HG02642 (cell line): ENCODE results near the gene OVCA2.

Experiments used
- ATAC-seq: cut with Tn5 transposase; IDR thresholded peaks from one replicate; pipeline ENCODE4 v1.9.1; 2021; ENCODE audit warnings: mild to moderate bottlenecking; ENCODE audit not compliant: unreplicated experiment, poor library complexity

Gene OVCA2

GRCh38 chr17:2029911-2030778, 11.7 kb upstream of the OVCA2 start, which contains the start of gene DPH1:
TSS of gene DPH1 (plus strand) at chr17:2030153. CDS start at chr17:2030170, 17 bp downstream.
- peak; percentile 79 for ATAC-seq

GRCh38 chr17:2030779-2031163, 11.1 kb upstream of the OVCA2 start:
- peak; percentile 17 for ATAC-seq

DNA sequence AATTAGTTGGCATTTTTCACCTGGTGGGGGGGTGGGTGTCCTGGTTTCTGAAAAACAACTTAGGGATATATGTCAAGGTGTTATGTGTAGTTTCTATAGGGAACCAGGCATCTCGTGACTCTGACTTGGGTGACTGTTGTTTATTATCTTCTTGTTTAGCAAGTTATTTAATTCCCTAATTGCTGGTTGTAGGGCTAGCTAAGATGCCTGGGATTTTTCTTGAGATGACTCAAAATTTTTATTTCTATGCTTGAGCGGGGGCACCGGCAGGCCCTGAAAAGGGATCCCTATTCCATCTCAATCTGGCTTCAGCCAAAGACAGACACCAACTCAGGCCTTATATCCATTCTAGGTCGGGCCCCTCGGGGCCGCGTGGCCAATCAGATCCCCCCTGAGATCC, 8.7 kb upstream of the OVCA2 start:
- ATAC-seq = no peak

DNA sequence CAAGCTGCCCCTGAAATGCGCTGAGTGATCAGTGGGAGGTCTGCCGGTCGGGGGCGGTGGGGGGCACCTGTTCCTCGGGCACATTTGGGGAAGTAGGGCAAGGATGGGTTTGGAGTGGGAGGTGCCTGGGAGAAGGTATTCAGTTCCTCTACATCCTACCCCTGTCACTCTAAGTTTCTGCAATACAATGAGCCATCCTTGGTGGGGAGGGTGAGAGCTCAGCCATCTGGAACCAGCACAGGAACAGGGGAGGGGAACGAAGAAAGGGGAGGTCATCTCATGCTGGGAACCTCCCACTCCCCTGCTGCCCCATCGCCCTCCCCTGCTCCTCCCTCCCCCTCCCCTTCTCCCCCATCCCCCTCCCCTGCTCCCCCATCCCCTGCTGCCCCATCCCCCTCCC, 7.7 kb upstream of the OVCA2 start:
- ATAC-seq = no peak

- ATAC-seq = no peak
These were observed 6.8 kb upstream of the OVCA2 start for GRCh38 chr17:2034806-2035540.

DNA sequence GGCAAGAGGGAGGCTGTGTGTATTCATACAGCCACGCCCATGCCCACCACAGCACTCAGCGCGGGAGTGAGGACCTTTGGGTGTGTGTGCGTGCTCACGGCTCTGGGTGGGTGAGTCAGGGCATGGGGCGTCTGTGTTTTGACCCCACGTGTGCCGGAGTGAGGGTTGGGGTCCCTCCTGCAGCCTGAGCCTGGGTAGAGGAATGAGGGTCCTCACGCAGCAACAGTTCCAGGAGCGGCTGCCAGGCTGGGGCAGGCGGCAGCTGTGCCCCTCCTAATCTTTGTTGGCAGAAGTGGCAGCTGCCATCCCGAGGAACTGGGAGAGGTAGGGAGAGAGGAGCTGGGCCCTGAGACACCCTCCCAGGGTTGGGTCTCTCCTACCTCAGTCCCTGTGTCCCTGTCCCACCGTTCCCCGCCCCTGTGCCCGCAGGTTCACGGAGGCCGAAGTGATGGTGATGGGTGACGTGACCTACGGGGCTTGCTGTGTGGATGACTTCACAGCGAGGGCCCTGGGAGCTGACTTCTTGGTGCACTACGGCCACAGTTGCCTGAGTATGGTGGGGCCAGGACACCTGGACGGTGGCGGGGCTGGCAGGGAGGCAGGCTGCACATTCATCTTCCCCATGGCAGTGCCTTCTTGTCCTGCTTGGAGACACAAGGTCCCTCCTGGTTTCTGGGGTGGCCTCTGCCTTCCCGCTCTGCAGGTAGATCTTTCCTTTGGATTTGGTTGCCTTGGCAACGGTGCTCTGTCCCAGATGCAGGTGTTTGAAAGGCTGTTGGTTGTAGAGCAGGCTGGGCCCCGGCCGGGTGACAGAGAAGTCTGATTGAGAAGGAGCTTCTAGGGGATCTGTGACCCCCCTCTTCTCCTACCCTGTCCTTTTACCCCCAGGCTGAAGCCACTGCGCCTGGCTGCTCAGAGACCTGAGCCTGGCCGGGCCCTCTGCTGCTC, 6.0 kb upstream of the OVCA2 start:
- no peak for ATAC-seq

DNA sequence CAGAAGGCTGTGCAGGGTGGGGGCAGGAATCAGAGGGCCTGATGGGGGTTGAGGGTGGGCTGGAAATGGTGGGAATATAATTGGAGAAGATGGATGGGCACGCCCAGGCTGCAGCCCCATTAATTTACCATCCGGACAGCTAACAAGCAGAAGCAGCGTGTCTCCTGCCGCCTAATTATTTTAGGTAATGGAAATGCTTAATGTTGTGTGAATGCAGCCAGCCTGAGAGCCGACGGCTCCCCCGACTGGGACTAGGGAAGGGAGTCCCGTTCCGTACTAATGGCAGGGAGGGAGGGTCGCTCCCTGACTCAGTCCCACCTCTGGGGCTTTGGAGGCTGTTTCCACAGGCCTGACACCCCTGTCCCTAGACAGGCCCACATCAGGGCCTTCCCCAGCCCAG, 4.7 kb upstream of the OVCA2 start:
- no peak for ATAC-seq

DNA sequence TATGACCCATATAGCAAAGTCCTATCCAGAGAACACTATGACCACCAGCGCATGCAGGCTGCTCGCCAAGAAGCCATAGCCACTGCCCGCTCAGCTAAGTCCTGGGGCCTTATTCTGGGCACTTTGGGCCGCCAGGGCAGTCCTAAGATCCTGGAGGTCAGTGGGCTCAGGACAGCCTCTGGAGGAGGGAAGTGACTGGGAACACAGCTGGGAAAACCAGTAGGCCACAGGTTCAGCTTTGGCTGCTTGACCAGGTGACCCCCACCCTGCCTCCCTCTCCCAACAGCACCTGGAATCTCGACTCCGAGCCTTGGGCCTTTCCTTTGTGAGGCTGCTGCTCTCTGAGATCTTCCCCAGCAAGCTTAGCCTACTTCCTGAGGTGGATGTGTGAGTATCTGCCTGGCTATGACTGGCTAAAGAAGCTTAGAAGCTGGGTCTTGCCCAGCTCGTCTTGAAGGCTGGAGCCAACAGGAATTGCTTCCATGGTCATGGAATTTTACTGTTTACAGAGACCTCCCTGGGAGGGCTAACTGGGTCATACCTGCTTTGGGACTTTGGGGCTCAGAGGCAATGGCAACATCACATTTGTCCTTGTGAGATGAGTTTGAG, 1.5 kb upstream of the OVCA2 start:
- no peak for ATAC-seq

DNA sequence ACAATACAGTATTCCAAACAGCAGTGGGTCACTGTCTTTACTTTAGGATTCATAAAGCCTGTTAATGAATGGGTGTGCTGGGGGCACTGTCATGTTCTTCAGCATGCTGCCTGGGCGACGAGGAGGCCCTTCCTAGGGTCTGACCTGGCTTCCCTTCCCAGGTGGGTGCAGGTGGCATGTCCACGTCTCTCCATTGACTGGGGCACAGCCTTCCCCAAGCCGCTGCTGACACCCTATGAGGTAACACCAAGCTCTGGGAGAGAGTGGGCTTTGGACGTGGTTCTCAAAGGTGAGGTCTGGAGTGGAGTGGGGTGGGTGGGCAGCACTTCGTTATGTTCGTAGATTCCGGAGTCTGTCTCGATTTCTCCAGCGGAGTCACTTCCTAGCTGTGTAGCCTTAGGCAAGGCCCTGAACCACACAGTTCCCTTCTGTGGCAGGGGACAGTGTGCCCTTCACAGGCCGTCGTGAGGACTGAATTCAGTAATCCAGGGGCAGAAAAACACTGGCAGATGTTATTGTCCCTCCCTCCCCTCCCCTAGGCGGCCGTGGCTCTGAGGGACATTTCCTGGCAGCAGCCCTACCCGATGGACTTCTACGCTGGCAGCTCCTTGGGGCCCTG, 771 bp upstream of the OVCA2 start:
- ATAC-seq = no peak

DNA sequence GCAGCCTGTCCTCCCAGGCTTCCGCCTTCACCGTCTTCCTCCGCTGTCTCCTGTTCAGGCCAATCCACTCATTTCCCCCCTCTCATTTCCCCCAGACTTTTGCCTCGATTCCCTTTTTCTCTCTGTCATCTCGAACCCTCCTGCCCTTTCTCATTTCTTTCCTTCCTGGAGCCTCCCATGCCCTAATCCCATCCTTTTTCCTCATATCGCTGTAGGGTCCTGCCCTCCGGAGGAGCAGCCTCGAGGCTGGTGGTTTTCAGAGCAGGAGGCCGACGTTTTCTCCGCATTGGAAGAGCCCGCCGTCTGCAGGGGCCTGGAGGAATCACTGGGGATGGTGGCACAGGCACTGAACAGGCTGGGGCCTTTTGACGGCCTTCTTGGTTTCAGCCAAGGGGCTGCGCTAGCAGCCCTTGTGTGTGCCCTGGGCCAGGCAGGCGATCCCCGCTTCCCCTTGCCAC, 597 bp downstream of the OVCA2 start:
- ATAC-seq = no peak

DNA sequence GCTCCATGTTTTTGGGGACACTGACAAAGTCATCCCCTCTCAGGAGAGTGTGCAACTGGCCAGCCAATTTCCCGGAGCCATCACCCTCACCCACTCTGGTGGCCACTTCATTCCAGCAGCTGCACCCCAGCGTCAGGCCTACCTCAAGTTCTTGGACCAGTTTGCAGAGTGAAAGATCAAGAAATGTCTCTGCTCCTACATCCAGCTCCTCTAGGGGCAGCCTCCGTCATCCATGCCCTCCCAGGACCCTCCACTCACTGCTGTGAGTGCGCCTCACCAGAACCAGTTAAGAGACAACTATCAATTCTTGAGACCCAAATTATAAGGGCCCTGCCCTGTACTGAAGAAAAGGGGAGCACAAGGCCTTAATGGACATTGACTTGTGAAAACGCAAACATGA, 1.1 kb downstream of the OVCA2 start:
- no peak for ATAC-seq

DNA sequence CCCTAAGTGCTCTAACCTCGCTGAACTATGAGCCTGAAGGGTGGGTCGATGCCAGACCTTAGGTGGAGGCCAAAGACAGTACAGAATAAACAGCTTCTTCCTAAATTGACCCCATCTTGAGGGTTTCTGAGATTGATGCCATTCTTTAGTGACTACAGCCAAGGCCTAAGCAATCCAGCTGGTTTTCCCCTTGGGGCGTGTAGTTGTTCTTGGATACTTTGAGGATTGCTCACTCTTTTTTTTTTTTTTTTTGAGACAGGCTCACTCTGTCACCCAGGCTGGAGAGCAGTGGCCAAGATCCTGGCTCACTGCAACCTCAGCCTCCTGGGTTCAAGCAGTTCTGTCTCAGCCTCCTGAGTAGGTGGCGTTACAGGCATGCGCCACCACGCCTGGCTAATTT, 2.0 kb downstream of the OVCA2 start:
- ATAC-seq = no peak

DNA sequence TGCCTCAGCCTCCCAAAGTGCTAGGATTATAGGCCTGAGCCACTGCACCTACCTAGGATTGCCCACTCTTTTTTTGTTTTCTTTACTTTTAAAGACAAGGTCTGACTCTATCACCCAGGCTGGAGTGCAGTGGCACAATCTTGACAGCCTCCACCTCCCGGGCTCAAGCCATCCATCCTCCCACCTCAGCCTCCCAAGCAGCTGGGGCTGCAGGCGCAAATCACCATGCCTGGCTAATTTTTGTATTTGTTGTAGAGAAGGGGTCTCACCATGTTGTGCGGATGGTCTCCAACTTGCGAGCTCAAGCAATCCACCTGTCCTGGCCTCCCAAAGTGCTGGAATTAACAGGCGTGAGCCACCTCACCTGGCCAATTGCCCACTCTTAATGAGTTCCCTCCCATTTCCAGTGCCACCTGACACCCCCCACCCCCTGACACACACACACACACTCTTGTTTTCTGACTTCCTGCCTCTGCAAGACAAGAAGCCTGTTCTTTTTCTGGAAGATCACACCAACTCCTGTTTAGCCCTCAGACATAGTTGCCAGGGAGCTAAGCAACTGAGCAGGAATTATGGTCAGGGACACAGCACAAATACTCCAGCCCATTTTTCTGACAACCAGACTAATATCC, 2.6 kb downstream of the OVCA2 start:
- no peak for ATAC-seq

DNA sequence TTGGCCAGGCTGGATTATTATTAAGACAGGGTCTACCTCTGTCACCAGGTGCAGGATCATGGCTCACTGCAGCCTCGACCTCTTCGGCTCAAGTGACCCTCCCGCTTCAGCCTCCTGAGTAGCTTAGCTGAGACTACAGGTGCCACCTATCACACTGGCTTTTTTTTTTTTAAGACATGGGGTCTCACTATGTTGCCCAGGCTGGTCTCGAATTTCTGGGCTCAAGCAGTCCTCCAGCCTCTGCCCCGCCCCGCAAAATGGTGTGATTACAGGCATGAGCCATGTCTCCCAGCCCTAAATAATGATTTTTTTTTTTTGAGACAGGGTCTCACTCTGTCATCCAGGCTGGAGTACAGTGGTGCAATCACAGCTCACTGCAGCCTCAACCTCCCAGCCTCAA, 5.8 kb downstream of the OVCA2 start:
- ATAC-seq = no peak

DNA sequence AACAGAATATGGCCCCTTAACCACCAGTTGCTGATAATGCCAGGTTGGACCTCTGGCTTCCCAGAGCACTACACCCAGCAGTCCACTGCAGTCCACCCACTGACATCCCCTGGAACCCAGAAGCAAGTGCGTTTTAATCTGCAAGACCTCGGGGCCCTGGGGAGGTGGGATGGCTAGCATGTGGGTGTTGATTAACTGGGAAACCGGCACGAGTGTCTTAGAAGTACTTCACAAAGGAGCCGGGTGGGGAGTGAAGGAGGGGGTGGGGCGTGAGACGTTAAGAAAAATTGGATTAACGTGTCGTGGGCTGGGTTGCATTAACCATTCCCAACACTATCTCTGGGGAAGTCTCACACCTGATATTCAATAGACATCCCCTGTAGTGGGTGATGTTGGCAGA, 7.0 kb downstream of the OVCA2 start:
- no peak for ATAC-seq

DNA sequence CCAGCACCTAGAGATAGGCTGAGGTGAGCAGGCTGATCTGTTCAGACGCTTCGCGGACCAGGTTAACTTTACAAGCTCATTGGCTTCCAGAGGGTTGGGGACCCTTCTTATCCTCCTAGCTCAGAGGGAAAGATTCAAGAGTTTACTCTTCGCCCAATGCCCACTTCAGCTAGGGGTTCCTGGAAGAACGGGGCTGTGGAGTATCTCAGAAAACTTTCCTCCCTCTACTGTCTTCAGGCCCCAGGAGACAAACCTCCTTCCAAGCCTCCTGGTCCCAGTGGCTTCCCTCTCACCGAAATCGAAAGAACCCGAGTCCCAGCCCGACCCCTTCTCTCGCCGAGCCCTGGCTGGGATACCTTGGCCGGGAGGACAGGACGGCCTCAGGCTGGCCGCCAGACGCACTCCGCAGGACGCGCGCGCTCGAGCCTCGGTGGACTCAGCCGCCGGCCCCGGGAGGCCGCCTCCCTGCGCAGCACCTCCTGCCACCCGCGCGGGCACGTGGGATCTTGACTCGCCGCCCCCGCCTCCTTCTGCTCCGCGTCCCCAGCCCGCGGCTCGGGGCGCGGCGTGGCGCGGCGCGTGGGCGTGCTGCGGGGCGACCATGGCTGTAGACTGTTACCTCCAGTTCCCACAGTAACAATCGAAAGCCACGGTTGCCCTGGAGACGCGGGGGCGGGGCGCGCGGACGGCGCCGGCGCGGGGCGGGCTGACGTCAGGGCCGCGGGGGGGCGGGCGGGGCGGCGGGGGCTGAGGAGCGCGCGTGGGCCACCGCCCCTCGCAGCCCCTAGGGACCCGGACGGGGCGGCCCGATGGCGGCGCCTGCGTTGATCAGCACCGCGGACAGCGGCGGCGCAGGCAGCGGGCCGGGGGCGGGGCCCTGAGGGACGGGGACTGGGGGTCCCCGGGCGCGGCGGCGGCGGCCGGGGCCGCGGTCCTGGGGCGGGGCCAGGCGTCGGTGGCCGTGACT, 7.8 kb downstream of the OVCA2 start:
- ATAC-seq = peak; percentile 62

DNA sequence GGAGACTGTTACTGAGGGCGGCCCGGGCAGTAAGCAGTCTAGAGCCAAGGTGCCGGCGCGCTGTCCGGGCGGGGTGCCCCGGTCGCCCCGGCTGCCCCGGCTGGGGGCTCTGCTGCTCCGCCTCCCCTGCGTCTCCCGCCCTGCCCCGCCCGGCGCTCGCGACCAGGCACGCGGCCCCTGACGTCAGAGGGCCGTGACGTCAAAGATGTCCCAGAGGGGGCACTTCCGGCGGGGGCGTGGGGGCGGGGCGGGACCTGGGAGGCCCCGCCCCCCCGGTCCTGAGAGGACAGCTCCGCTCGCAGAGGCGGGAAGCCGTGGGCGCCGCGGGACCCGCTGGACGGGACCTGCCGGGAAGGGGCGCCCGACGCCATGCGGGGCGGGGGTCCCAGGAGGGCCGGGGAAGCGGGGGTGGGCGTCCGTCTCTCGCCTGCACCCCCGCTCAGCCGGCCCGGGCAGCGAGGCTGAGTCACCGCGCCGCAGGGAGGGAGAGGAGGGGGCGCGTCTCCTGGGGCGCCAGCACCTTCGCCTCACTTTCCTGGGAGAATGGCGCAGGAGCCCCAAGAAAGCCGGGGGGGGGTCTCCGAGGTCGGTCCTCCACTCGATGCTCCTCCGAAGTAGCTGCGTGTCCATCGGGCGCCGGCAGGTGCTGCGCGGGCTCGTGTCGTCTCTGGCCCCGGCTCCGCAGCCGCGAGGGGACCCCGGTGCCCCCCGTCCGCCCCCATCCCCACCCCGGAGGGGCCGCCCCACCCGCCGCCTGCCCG, 8.7 kb downstream of the OVCA2 start:
- peak; percentile 18 for ATAC-seq
